ENCODE data around the gene TDRD1.
"Not testable (repeated sequence)": the region's sequence is repeated elsewhere in the genome, so short reads cannot be mapped to it uniquely, and the experiment has no call there.

The TDRD1 gene, protein sequence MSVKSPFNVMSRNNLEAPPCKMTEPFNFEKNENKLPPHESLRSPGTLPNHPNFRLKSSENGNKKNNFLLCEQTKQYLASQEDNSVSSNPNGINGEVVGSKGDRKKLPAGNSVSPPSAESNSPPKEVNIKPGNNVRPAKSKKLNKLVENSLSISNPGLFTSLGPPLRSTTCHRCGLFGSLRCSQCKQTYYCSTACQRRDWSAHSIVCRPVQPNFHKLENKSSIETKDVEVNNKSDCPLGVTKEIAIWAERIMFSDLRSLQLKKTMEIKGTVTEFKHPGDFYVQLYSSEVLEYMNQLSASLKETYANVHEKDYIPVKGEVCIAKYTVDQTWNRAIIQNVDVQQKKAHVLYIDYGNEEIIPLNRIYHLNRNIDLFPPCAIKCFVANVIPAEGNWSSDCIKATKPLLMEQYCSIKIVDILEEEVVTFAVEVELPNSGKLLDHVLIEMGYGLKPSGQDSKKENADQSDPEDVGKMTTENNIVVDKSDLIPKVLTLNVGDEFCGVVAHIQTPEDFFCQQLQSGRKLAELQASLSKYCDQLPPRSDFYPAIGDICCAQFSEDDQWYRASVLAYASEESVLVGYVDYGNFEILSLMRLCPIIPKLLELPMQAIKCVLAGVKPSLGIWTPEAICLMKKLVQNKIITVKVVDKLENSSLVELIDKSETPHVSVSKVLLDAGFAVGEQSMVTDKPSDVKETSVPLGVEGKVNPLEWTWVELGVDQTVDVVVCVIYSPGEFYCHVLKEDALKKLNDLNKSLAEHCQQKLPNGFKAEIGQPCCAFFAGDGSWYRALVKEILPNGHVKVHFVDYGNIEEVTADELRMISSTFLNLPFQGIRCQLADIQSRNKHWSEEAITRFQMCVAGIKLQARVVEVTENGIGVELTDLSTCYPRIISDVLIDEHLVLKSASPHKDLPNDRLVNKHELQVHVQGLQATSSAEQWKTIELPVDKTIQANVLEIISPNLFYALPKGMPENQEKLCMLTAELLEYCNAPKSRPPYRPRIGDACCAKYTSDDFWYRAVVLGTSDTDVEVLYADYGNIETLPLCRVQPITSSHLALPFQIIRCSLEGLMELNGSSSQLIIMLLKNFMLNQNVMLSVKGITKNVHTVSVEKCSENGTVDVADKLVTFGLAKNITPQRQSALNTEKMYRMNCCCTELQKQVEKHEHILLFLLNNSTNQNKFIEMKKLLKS
- total RNA-seq, result 0 to 0.07 reads per million in 2 donors

DNA sequence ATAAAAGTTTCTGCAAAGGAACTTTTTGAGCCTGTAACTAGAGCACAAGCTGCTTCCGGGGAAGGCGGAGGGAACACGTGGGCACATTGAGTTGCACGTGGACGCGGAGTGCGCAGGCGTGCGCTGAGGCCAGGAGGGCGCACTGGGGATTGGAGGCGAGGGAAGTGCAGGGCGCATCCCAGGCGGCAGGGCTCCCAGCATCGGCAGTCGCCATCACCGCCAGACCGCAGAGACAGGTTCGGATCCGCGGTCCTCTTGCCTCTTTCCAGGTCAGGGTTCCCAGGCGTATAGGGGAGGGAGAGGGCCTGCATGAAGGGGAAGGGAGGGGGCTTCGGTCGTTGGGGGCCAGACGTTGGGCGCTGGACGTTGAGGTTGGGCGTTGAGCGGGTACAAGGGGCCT is at the start of gene TDRD1:
TDRD1 (plus strand) TSS at position 206 of the 400 bp plus-strand sequence. CDS start 8,479 bp downstream, outside the sequence.
- DNase-seq, result no peak

DNA sequence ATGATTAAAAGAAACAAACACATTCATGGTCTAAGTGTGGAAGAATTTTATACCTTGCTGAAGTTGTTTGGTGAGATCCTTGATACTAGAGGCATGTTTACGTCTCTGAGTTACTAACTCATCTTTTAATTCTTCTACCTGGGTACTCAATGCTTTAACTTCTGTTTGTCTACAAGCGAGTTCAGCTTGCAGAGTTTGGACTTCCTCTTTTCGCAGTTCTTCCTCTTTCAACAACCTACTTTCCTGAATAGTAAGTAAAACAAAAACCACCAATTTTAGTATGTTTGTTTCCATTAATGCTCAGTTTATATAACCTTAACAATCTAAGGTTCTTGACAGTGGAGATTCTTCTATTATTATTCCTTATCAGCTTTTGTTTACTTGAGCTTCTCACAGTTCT is 48.1 kb upstream of the TDRD1 start:
- no peak for DNase-seq

DNA sequence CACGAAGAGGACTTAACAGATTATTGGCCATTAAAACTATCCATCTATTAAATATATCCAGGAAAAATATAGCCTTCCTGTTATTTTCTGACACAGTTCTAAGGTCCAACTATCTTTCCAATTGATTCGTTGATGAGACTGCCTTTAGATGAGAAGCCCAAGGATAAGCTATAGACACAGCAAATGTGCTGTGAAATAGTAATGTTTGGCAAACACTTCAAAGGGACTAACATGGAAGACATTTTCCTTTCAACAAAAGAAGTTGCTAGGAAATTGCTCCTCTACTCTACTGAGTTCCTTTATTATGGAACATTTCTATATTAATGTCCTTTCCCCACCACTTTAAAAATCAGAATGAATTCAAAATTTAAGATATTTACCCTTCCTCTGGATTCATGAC is 43.7 kb upstream of the TDRD1 start:
- no peak for DNase-seq

DNA sequence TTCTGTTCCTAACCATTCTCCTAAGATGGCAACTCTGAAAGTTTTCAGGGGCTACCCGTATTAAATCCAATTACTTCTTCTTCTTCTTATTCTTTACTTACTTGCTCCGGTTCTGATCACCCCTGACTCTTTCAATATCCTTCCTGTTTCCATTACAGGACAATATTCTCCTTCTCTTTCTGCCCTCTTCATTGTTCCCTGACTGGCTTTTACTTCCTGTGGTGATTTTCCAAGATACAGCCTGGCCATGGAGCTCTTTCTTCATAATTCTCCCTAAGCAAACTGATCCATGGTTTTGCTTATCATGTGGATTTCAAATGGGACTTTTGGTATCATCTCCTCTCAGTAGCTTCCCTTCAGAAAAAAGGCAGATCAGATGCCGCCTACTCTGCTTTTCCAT is 40.6 kb upstream of the TDRD1 start:
- no peak for DNase-seq

DNA sequence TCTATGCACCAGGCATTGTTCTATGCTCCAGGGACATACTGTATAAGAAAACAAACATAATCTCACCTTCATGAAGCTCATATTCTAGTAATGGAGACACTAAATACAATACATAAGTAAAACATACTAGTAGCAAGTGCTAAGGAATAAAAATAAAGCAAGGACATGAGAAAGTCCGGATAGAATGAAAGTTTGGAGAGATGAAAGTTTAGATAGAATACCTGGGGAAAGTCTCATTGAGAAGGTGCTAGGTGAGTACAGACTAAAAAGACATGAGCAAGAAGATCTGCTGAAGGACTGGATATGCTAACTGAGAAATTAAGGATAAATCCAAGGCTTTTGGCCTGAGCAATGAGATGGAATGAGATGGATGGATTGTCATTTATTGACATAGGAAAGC is 39.1 kb upstream of the TDRD1 start:
- no peak for DNase-seq

DNA sequence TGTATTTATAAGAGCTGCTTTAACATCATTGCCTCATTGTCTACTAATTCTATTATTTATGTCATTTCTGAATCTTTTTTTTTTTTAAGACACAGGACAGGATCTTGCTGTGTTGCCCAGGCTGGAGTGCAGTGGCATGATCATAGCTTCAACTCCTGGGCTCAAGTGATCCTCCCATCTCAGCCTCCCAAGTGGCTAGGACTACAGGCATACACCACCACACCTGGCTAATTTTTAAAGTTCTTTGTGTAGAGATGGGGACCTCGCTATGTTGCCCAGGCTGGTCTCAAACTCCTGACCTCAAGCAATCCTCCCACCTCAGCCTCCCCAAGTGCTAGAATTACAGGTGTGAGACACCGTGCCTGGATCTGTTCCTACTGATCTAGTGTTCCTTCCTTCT is 38.3 kb upstream of the TDRD1 start:
- DNase-seq, result not testable (repeated sequence)

DNA sequence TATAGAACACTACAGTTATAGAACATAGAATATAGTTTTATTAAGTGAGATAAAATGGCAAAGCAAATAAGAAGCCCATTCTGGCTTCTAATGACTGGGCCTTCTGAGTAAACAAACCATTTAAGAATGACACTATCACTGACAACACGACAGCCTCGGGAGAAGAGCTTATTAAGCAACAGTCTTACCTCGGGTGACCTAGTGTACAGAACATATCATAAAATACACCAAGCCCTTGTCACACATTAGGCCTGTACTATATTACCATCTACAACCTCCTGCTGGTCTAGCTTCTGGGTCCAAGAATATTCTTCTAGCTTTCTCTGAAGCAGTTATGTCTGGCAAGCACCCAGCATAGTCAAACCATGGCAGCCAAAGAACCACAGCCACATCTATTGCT is 37.1 kb upstream of the TDRD1 start:
- no peak for DNase-seq

DNA sequence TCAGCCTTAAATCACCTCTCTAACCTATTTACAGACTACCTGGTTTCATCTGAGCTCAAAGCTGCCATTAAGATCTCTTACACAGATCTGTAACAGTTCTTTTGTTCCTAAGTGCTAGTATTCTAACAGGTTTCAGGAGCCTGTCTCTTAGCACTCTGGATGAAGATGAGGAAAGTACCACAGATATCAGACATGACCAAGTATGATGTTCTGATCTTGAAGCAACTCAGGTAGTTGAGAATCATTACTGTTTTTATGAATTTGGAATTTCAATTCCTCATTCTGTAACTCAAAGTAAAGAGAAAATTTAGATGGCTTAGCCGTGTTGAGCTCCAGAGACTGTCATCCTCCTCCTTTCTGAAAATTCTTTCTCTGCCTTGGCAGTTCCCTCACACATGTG is 36.0 kb upstream of the TDRD1 start:
- DNase-seq, result no peak

DNA sequence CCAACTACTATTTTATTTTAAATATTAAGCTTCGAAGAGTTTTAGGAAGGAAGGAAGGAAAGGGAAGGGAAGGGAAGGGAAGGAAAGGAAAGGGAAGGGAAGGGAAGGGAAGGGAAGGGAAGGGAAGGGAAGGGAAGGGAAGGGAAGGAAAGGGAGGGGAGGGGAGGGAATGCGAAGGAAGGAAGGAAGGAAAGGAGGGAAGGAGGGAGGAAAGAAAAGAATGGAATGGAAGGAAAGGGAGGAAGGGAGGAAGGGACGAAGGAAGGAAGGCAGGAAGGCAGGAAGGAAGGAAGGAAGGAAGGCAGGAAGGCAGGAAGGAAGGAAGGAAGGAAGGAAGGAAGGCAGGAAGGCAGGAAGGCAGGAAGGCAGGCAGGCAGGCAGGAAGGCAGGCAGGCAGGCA is 29.7 kb upstream of the TDRD1 start:
- DNase-seq, result not testable (repeated sequence)

DNA sequence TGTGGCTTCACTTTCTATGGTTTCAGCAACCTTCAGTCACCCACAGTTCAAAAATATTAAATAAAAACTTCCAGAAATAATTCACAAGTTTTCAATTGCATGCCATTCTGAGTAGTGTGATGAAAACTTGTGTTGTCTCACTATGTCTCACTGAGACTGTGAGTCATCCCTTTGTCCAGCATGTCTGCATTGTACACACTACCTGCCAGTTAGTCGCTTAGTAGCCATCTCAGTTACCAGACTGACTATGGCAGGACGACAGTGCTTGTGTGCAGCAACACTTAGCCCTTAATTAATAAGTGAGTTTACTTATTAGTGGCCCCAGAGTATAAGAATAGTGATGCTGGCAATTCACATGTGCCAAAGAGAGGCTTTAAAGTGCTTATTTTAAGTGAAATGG is 27.7 kb upstream of the TDRD1 start:
- DNase-seq, result no peak

DNA sequence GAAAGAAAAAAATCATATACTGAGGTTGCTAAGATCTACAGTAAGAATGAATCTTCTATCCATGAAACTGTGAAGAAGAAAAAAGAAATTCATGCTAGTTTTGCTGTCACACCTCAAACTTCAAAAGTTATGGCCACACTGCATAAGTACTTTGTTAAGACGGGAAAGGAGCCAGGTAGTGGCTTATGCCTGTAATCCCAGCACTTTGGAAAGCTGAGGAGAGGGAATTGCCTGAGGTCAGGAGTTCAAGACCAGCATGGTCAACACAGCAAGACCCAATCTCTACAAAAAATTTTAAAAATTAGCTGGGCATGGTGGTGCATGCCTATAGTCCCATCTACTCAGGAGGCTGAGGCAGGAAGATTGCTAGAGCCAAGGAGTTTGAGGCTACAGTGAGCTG is 27.3 kb upstream of the TDRD1 start:
- no peak for DNase-seq

DNA sequence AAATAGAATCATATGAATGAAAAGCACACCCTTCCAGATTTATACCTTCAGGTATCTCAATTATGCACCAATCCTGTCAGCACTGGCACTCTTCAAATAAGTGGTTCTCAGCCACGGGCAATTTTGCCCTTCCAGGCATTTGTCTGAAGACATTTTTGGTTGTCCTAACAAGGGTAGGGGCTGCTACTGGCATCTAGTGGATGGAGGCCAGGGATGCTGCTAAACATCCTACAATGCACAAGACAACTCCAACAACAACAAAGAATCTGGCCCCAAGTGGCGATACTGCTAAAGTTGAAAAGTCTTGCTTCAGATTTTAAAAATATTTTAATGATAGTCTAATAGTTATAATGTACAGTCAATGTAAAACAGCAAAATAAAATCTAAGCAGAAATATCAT is 21.2 kb upstream of the TDRD1 start:
- no peak for DNase-seq

DNA sequence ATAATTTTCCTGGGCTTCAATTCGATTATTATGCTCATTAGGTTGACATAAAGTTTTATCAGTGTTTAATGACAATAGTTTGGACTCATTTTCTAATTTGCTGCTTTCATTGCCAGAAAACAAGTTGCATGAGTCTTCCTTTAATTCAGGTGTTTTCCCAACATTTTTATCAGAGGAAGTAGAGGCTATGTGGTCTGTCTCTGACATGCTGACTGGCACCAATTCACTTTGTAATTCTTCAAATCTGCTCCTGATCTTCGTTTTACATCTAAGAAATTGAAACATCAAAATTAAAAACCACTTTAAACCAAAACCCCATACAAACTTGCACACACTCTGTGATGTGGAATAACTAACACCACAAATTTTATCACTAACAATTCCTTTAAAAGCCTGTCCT is 16.1 kb upstream of the TDRD1 start:
- DNase-seq, result no peak

DNA sequence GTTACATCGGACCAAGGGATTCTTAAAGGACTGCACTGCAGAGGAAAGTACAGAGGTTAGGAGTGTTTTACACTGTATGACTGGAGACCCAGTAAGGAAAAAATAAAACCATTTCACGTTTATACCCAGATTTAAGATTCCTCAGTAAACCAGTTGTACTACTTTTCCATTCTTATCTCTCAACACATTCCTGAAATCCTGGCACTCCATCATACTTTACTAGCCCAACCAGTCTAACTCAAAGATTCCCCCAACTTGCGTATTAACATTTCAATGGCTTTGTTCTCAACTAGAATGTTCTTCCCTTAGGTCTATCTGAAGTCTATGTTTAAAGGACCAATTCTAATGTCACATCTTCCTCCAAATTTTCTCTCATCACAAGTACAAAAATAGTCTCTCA is 13.1 kb upstream of the TDRD1 start:
- DNase-seq, result no peak

DNA sequence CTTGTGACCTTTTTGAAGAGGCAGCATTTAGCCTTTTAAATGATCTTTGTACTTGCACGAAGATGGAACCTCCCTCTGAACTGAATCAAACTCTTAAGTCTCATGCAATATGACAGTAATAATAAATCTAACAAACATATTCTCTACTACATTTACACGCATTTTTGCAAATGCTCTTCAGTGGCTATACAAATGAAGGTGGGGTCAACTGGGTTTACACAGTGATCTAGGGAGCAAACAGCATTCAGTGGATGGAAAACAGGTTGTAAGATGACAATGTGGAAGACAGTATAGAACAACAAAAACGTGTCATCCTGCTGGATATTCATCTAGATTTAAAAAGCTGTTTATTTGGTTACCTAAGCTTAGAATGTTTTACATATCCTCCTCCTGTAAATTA is 12.7 kb upstream of the TDRD1 start:
- no peak for DNase-seq

DNA sequence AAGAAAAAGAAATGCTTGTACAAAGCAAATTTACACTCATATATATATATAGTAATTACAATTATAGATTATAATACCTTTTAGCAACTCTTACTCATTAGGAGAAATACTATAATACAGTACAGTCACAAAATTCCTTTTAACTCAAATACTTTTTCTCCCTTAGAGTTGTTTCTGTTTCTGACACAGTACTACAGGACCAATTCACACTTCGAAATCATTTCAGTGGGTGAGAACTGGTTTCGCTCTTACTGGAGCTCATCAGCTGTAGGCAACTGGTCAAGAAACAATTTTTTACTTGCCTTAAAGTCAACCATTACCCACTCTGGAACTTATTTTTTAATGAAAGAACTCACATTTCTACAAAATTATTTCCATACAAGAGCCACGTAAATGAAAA is 11.2 kb upstream of the TDRD1 start:
- no peak for DNase-seq

DNA sequence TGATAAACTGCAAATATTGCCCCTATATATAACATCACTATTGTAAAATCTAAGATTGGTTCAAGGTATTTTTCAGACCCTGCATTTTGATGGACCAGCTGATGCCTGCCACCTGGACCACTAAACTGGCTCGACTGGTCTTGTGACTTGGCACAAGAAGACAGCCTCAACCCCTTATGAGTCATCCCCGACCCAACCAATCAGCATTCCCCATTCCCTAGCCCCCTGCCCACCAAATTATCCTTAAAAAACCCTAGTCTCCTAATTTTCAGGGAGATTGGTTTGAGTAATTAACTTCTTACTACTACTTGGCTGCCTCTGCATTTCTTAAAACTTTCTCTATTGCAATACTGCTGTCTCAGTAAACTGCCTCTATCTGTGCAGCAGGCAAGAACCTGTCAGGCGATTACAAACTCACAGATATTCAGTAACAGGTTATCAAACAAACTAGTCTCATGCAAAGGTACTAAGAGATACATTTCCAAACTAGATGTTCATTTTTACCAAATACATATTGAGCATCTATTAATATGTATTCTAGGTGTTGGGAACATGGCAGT is 10.6 kb upstream of the TDRD1 start:
- DNase-seq, result no peak

DNA sequence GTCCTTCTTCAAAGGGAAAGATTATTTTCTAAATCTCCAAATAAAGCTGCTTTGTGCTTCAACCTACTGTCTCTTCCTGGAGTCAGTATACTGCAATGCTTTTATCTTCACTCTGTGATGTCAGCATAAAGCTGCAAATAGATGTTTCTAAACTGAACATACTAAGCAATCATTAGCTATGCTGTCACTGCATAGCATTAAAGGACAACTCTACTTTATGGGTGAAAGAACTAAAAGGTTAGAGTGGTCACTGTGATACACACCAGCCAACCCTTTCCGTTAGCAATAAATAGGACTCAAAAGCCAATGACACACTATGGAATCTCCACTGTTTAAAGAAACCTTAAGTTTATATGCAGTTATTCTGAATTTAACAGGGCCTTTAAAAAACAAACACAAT is 6.9 kb upstream of the TDRD1 start:
- peak in 1 of 5 experiments; percentile 19 for DNase-seq

DNA sequence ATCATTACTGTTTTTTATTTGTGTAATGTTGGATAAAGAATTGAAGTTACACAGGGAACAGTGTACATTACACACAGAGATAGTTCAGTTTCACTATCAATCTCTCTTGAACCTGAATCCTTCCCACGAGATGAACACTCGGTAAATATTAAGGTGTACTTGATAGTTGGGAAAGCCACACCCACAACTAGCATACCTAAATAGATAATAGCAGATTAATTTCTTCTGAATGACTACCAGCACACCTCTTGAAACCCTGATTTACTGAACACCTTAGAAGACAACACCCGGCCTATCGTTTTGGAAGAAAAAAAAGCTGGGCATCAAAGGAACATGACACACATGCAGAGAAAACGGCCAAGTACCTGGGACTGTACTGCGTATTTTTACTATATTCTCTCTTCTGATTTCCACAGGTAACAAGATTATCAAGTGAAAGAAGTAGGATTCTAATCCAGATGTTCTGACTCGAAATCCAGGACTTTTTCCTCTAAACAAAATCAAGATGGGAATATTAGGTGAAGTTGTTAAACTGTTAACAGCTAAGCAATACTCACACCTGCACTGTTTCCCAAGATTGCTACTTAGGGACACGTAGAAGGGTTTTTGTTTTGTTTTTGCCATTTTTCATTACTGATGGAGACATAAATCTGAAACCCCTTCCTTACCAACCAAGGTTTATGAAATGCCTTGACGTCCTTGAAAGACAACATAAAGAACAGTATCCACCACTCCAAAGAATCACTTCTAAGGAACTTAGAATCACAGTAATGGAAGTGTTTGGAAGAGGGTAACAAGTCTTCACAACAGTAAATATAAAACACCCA is 6.2 kb upstream of the TDRD1 start:
- peak in 1 of 5 experiments; percentile 8 for DNase-seq

DNA sequence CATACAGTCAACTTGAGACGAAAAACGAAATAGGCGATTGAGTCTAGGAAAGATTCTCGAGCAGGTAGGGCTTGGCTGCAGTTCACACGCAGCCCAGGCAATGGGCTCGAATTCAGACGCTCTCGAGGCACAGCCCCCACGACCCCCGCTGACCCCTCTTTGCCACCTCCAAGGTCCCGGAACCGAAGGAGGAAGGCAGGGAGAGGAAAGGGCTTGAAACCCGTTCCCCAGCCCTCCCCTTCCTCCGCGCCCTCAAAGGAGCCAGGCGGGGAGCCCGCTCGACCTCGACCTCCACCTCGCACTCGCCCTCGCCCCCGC is 5.6 kb upstream of the TDRD1 start:
- DNase-seq, result no peak

DNA sequence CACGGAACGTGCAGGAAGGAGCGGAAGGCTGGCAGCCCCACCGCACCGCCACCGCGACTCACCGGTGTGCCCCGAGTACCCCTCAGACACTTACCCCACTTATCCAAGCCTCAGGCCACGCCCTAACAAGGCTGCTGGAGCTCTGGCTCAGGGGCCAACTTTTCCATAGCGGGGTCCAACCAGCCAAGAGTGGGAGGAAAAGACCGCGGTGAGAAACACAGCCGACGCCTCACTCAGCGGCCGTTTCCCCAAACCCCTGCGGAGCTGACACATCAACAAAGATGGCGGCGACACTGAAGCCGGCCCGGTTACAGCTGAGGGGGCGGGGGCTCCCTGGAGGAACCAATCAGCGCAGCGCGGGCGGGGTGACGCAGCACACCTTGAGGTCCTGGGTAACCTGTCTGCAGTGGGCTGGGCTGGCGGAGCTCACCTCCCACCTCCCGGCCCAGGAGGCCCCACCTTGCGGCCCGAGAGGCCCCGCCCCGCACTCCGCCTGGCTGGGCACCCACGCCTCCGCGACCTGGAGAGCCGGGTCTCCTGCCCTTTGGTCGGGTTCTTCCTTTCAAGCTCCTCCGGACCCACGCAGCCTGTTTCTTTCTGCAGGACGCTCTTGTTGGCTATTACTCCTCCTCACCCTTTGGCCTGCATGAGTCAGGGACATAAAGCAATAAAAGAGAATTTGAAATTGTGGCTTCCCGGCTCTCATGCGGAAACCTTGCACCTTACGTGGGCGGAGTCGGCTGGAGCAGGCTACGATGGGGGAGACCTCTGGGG is 5.0 kb upstream of the TDRD1 start, which contains the start of gene CCDC186:
CCDC186 (minus strand) TSS at position 283 of the 774 bp plus-strand sequence. CDS start 10,935 bp downstream, outside the sequence.
- peak; percentile 96 to 98 (median 97) for DNase-seq
